Fibroblast of peridontal ligament (primary cell): ENCODE results near the gene TCF7L1.
A peak's percentile ranks its signal among the peaks of the same experiment; 100 is the strongest.
"Not testable (repeated sequence)": the region's sequence is repeated elsewhere in the genome, so short reads cannot be mapped to it uniquely, and the experiment has no call there.

Experiments used
- DNase-seq: peaks from one replicate; pipeline ENCODE4 v3.0.0-alpha.2; 2010; ENCODE audit errors: extremely low read depth

Gene TCF7L1

DNA sequence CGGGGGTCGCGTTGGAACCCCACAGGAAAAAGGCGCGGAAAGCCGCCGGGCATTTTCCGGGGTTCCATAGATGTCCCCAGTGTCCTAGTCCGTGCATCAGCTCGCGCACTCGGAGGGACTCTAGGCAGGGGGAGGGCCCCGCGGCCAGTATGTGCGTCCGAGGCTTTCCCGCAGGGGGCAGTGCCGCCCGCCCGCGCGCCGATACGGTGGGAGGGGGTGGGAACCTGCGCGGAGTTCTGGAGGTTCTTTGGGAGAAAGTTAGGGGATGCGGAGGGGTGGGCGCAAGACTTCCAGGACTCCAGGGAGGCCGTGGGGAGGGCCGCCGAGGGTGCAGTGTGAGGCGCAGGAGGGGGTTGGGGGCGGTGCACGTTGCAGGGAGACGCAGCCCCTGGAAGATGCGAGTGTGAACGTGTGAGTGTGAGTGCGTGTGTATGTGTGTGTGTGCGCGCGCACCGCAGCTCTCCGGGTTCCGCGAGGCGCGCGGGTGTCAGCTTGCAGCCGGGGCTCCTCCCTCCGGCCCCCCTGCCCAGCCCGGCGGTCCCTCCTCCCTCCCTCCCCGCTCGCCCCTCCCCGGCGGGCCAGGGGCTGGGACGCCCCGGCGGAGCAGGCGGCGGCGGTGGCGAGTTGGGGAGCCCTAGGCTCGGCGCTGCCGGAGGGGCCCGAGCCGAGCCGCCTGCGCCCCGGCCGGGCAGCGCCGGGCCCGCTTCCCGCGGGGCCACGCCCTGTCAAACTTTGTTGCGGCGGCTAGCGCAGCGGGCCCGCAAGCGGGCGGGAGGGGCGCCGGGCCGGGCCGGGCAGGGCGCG is at the start of gene TCF7L1:
Gene TCF7L1, plus strand, starts transcription at position 559 of the 804 bp plus-strand sequence. CDS start 293 bp downstream, outside the sequence.
- peak; percentile 82 for DNase-seq

- DNase-seq: no peak
Observed at GRCh38 chr2:85085563-85085962, 47.6 kb upstream of the TCF7L1 start.

- no peak for DNase-seq
Observed at GRCh38 chr2:85087541-85087940, 45.7 kb upstream of the TCF7L1 start.

DNA sequence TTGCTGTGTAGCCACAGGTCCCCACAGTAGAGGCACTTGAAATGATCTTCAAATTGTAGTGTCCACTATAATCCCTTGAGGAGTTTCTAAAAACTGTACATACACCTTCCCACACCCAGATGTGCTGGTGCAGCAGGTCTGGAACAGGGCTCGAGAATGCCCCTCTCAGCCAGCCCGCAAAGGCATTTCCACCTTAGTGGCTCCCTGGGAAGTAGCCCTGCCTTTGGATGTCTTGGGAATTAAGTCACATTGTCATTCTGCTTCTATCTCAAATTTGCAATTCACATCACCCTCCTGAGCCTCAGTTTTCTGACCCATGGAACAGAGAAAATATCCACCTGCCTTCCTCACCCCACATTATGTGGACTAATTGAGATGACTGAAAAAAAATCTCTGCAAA is 44.3 kb upstream of the TCF7L1 start:
- DNase-seq: no peak

DNA sequence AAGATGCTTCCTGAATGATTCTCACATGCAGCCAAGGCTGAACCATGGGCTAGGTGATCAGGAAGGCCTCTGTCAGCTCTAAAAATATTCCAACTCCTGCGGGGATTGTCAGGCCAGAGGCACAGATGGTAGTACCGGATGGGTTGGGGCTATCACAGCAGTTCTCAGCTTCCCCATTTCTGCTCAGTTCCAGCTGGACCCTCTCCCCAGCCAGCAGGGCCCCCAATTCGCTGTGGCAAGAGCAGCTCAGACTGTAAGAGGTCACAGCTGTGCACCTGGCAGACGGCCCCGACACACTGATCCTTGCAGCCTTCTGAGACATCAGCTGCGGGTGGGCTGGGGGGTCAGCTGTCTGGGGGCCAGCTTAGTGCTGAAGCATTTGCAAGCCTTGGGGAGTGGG is 43.6 kb upstream of the TCF7L1 start:
- DNase-seq: no peak

DNA sequence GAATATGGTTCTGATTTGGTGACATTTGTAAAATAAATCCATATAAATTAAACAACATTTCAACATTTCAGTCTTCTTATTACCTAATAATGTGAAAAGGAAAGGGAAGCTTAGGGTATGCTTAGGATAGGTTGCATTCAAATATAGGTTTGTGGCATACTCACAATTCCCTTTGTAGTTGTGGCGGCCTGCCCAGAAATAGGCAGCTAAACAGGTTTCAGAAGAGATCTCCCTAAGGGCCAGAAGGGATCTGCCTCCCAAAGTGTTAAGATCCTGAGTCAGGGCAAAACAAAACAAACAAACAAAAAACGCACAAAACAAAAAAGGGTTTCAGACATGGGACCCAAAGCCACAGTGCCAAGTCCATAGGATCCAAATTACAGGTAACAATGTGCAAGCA is 41.4 kb upstream of the TCF7L1 start:
- DNase-seq: no peak

DNA sequence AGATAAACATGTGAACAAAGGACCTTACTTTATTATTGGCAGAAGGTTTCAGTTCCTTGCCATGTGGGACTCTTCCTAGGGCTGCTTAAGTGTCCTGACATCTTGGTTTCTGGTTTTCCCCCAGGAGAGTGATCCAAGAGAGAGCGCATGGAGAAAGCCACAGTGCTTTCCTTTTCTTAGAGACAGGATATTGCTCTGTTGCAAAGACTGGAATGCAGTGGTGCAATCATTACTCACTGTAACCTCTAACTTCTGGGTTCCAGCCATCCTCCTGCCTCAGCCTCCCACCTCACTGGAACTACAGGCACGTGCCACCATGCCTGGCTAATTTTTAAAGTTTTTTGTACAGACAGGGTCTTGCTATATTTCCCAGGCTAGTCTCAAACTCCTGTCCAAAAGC is 38.1 kb upstream of the TCF7L1 start:
- peak; percentile 30 for DNase-seq

GRCh38 chr2:85096616-85097015 is 36.6 kb upstream of the TCF7L1 start:
- DNase-seq: no peak

DNA sequence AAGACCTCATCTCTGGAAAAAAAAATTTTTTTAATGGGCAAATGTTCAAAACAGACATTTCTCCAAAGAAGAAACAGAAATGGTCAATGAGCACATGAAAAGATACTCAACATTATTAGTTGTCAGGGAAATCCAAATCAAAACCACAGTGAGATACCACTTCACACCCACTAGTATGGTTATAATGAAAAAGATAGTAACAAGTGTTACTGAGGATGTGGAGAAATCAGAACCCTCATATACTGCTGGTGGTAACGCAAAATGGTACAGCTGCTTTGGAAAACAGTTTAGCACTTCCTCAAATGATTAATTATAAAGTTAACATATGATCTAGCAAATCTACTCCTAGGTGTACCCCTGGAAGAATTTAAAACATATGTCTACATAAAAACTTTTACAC is 29.0 kb upstream of the TCF7L1 start:
- no peak for DNase-seq

GRCh38 chr2:85106489-85107180 is 26.6 kb upstream of the TCF7L1 start:
- DNase-seq: peak; percentile 76

GRCh38 chr2:85110991-85111560 is 22.1 kb upstream of the TCF7L1 start:
- peak; percentile 70 for DNase-seq

DNA sequence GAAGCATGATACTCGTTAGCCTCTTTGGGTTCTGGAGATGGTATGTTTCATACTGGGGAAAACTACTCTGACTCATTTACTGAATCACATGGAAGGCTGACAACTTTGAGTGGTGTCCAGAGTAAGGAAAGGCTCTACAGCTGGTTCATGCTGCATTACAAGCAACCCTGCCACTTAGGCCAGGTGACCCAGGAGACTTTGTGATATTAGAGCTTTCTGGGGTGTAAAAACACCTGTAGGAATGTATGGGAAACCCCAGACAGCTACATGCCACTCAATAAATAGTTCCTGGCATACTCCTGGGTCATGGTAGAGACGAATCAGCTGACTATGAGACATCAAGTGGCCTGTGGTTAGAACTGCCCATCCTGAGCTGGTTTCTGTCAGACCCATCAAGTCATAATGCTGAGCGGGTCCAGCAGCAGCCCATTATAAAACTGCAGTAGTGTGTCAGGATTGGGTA is 21.3 kb upstream of the TCF7L1 start:
- DNase-seq: peak; percentile 63

GRCh38 chr2:85112906-85113625 is 20.1 kb upstream of the TCF7L1 start:
- no peak for DNase-seq

- peak; percentile 63 for DNase-seq
Observed at GRCh38 chr2:85114586-85115330, 18.4 kb upstream of the TCF7L1 start.

DNA sequence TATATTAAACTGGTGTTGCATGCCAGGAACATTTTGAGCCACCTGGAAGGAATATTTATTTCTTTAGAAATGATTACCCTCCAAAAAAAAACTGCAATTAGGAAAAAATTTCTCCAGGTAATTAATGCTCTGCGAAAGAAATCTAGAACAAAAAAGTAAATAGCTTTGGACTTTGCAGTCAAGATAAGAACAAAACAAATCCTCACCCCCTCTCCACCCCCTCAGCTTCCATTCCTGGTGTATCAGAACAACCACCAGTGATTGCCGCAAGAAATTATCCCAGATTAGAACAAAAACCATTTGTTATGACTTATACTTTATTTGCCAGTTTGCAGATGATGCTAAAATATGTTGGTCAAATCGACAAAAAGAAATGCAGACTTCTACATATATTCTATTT is 17.0 kb upstream of the TCF7L1 start:
- no peak for DNase-seq

DNA sequence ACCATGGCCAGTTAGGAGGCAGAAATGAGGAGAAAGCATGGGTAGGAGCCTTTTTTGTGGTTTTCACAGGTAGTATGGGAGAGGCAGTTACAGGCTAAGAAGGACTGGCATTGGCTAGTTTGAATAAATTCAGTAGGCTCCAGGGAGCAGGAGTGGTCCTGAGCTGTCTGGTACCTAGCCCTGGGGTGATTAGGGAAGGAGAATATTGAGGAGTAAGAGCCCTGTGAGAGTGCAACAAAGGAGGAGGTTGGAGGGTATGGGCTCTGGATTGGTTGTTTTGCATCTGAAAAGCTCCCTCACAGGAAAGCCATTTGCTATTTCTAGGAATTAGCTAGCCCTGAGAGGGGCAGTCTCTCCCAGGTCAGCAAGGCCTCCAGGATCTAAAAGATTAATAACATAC is 13.3 kb upstream of the TCF7L1 start:
- no peak for DNase-seq

GRCh38 chr2:85120363-85120762 is 12.8 kb upstream of the TCF7L1 start:
- DNase-seq: no peak

DNA sequence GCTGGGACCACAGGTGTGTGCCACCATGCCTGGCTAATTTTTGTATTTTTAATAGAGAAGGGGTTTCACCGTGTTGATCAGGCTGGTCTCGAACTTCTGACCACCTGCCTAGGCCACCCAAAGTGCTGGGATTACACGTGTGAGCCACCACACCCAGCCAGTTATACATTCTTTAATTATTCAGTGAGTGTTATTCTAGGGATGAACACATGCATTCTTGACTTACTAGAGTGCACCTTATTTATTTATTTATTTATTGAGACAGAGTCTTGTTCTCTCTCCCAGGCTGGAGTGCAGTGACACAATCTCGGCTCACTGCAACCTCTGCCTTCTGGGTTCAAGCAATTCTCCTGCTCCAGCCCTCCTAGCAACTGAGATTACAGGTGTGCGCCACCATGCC is 6.7 kb upstream of the TCF7L1 start:
- not testable (repeated sequence) for DNase-seq

DNA sequence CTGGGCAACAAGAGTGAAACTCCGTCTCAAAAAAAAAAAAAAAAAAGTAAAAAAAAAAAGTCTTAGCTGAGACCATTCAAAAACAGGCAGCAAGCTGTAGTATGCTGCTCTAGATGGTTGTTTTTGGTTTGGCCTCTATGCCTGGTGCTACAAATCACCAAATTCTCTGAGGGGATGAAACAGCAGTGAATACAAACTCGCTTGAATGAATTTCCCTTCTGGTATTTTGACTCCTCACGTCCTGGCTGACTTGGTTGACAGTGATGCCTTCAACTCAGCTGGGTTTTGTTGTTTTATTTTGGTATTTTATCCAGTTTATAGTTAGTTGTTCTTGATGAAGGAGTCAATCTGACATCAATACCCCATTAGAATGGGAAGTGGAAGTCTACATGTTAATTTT is 3.3 kb upstream of the TCF7L1 start:
- DNase-seq: no peak

DNA sequence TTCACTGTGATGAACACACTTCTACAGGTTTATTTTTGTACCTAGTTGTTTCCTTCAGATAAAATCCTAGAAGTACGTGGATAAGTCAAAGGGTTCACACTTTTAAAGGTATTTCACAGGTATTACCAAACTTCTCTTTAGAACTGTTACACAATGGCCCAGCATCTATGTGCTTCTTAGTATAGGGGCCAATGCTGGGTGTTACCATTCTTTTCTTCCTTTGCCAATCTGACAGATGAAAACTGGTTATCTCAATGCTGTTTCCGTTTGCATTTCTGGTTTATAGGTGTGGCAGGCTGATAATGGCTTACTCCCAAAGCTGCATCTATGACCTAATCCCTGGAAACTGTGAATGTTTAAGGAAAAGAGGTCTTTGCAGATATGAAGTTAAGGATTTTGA is 2.8 kb upstream of the TCF7L1 start:
- no peak for DNase-seq

DNA sequence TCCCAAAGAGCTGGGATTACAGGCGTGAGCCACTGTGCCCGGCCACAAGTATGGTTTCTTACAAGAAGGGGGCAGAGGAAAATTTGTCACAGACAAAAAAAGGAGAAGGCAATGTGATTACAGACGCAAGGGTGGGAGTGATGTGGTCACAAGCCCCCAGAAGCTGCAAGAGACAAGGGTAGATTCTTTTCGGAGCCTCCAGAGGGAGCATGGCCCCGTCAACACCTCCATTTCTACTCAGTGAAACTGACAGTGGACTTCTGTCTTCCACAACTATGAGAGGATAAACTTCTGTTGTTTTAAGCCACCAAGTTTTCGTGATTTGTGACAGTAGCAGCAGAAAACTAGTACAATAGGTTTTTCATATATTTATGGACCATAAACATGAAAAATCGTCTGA is 2.1 kb upstream of the TCF7L1 start:
- peak; percentile 61 for DNase-seq
